SK-N-SH (cell line): ENCODE data around the gene DYRK2.
A peak's percentile ranks its signal among the peaks of the same experiment; 100 is the strongest.

ENCODE experiments used
- CTCF ChIP-seq: fragments of 200-600 bp; sonication (generic); IDR thresholded peaks from 2 replicates; pipeline ENCODE4 v1.6.1; 2017; ENCODE audit warnings: antibody characterized with exemption, mild to moderate bottlenecking, moderate library complexity
- ELF1 ChIP-seq: IDR thresholded peaks from 2 replicates; pipeline ENCODE4 v1.4.0; 2012
- POLR2AphosphoS5 ChIP-seq: IDR thresholded peaks from 2 replicates; pipeline ENCODE4 v1.6.1; 2012; ENCODE audit warnings: low read depth, low read length
- RFX5 ChIP-seq: IDR thresholded peaks from 2 replicates; pipeline ENCODE4 v1.6.1; 2012; ENCODE audit warnings: mild to moderate bottlenecking, improper control_type of control experiment, low read length
- RXRA ChIP-seq: IDR thresholded peaks from 2 replicates; pipeline ENCODE4 v1.4.0; 2012; ENCODE audit warnings: low read depth, mild to moderate bottlenecking, borderline replicate concordance
- SMC3 ChIP-seq: IDR thresholded peaks from 2 replicates; pipeline ENCODE4 v1.6.1; 2012; ENCODE audit warnings: low read depth, low read length, improper control_type of control experiment
- TAF1 ChIP-seq: IDR thresholded peaks from 2 replicates; pipeline ENCODE4 v1.6.1; 2012; ENCODE audit warnings: low read depth, mild to moderate bottlenecking, low read length, moderate library complexity, borderline replicate concordance
- YY1 ChIP-seq: IDR thresholded peaks from 2 replicates; pipeline ENCODE4 v1.4.0; 2012; ENCODE audit warnings: low read depth, mild to moderate bottlenecking
- ZBTB33 ChIP-seq: IDR thresholded peaks from 2 replicates; pipeline ENCODE4 v1.4.0; 2012; ENCODE audit warnings: low read depth, borderline replicate concordance

- TF ChIP-seq CTCF (no peak), SMC3 (no peak), YY1 (no peak), ELF1 (no peak), RFX5 (no peak), POLR2AphosphoS5 (peak; percentile 36; the same call in 1 of the 2 replicates), ZBTB33 (no peak), TAF1 (no peak), RXRA (no peak)
Measured at GRCh38 chr12:67676624-67677023, 28.1 kb downstream of the DYRK2 start.
